Smooth muscle cell (in vitro differentiated cells): Measurements from ENCODE around the gene DNAJA1. TPM values are rescaled to one million over a fixed set of nuclear protein-coding genes. Genes with fewer than 3 reads are reported as not detected.
"Not testable (repeated sequence)": the region's sequence is repeated elsewhere in the genome, so short reads cannot be mapped to it uniquely, and the experiment has no call there.

Experiments
- DNase-seq: peaks from one replicate; lab custom pipeline; 2025; ENCODE audit not compliant: unreplicated experiment; lab: John Stamatoyannopoulos, UW
- H2AFZ ChIP-seq: fragments of 200-600 bp; sonication (generic); 2 replicates; pipeline ENCODE4 v1.6.0; 2016; ENCODE audit warnings: antibody characterized with exemption, low read depth, mild to moderate bottlenecking
- H3F3A ChIP-seq: fragments of 200-600 bp; sonication (generic); 2 replicates; pipeline ENCODE4 v1.6.0; 2017; ENCODE audit warnings: antibody characterized with exemption, low read depth
- H3K27ac ChIP-seq: fragments of 200-600 bp; sonication (generic); 2 replicates; pipeline ENCODE4 v1.5.1; 2016; ENCODE audit warnings: low read depth, mild to moderate bottlenecking
- H3K27me3 ChIP-seq: fragments of 200-600 bp; sonication (generic); 2 replicates; pipeline ENCODE4 v1.6.1; 2016; ENCODE audit warnings: low read depth, mild to moderate bottlenecking
- H3K36me3 ChIP-seq: fragments of 200-600 bp; sonication (generic); 2 replicates; pipeline ENCODE4 v1.5.1; 2016; ENCODE audit warnings: low read depth
- H3K4me1 ChIP-seq: fragments of 200-600 bp; sonication (generic); 2 replicates; pipeline ENCODE4 v1.5.1; 2016; ENCODE audit warnings: low read depth
- H3K4me2 ChIP-seq: fragments of 200-600 bp; sonication (generic); 2 replicates; pipeline ENCODE4 v1.6.0; 2016; ENCODE audit warnings: mild to moderate bottlenecking
- H3K4me3 ChIP-seq: fragments of 200-600 bp; sonication (generic); 2 replicates; pipeline ENCODE4 v1.5.1; 2016; ENCODE audit warnings: mild to moderate bottlenecking
- H3K79me2 ChIP-seq: fragments of 200-600 bp; sonication (generic); 2 replicates; pipeline ENCODE4 v1.6.0; 2016; ENCODE audit warnings: low read depth, mild to moderate bottlenecking
- H3K9ac ChIP-seq: fragments of 200-600 bp; sonication (generic); 2 replicates; pipeline ENCODE4 v1.6.0; 2016; ENCODE audit warnings: low read depth
- H3K9me3 ChIP-seq: fragments of 200-600 bp; sonication (generic); replicated peaks from 2 replicates; pipeline ENCODE4 v1.5.1; 2016; ENCODE audit warnings: low read depth
- H4K20me1 ChIP-seq: fragments of 200-600 bp; sonication (generic); 2 replicates; pipeline ENCODE4 v1.6.0; 2016; ENCODE audit warnings: low read depth
- WGBS: methylation state at CpG from one replicate; pipeline ENCODE4 v1.1.7; 2016; ENCODE audit warnings: low lambda C conversion rate; 5-methylcytosine and 5-hydroxymethylcytosine counted together
- polyA plus RNA-seq: library from polyadenylated mRNA; unstranded; fragments of >200 nt; fragmentation: Nextera tagmentation; extraction: Ambion mirVana; gene quantifications from 2 replicates; pipeline ENCODE4 v1.2.1, GENCODE V29; 2016
- total RNA-seq: library from RNA; depleted of rRNA; stranded (reverse); fragments of >200 nt; gene quantifications from 2 replicates; pipeline ENCODE4 v1.2.3, GENCODE V29; 2014
- TF ChIP-seq, protein P1 (sequence below): fragments of 200-600 bp; sonication (generic); IDR thresholded peaks from 2 replicates; pipeline ENCODE4 v1.5.1; 2017; ENCODE audit warnings: borderline replicate concordance, mild to moderate bottlenecking, antibody characterized with exemption; ENCODE audit not compliant: insufficient read depth, poor library complexity, severe bottlenecking

DNAJA1 gene
- total and polyA plus RNA-seq, 2 experiments from 2014 or later, result 151 to 152 TPM

DNA sequence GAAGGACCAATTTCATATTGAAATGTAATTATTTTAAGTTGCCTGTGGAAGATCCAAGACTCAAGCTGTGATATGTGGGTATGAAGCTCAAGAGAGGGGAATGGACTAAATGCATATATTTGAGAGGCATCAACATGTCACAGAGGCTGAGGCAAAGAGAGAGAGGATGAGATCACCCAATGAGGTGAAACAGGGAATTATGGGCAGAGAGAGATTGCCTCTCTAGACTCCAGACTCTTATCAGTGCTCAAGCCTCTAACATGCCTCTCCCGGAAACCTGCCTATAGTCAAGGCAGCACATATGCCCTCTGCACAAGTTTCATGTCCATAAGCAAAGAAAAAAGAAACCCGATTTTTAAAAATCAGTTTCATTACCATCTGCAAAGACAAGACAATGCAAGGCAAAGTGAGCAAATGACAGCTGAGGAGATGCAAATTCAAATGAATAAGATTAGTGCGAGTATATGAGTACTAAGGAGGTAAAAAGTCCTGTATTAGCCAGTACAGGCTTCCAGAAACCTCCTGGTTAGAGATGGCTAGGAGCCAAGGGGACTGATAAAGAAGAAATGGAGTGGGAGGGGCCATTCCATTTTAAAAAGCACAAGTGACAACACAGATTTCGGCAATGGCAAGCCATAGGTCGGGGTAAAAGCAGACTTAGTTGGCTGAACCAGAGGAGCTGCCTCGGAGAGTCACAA lies 33.0 kb upstream of the DNAJA1 start:
- peaks cover 11% of the 10 kb centered on the region for H3K36me3 ChIP-seq
- no peak overlapping the region for H3K9ac ChIP-seq
- H2AFZ ChIP-seq, result no peak overlapping the region
- H3K4me1 ChIP-seq, result no peaks in the 10 kb centered on the region
- peaks cover 45% of the 10 kb centered on the region for H3K79me2 ChIP-seq
- no peaks in the 10 kb centered on the region for H3F3A ChIP-seq
- no peak overlapping the region for H3K4me2 ChIP-seq
- H3K27me3 ChIP-seq, result no peaks in the 10 kb centered on the region
- TF ChIP-seq, protein P1, sequence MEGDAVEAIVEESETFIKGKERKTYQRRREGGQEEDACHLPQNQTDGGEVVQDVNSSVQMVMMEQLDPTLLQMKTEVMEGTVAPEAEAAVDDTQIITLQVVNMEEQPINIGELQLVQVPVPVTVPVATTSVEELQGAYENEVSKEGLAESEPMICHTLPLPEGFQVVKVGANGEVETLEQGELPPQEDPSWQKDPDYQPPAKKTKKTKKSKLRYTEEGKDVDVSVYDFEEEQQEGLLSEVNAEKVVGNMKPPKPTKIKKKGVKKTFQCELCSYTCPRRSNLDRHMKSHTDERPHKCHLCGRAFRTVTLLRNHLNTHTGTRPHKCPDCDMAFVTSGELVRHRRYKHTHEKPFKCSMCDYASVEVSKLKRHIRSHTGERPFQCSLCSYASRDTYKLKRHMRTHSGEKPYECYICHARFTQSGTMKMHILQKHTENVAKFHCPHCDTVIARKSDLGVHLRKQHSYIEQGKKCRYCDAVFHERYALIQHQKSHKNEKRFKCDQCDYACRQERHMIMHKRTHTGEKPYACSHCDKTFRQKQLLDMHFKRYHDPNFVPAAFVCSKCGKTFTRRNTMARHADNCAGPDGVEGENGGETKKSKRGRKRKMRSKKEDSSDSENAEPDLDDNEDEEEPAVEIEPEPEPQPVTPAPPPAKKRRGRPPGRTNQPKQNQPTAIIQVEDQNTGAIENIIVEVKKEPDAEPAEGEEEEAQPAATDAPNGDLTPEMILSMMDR, result no peak
- H3K9me3 ChIP-seq, result no peaks in the 10 kb centered on the region
- H3K4me3 ChIP-seq, result no peak overlapping the region
- 85% methylated on average over 6 of the region's 6 CpGs for WGBS
- H3K27ac ChIP-seq, result no peak overlapping the region
- no peak for DNase-seq
- H4K20me1 ChIP-seq, result peaks cover 63% of the 10 kb centered on the region

DNA sequence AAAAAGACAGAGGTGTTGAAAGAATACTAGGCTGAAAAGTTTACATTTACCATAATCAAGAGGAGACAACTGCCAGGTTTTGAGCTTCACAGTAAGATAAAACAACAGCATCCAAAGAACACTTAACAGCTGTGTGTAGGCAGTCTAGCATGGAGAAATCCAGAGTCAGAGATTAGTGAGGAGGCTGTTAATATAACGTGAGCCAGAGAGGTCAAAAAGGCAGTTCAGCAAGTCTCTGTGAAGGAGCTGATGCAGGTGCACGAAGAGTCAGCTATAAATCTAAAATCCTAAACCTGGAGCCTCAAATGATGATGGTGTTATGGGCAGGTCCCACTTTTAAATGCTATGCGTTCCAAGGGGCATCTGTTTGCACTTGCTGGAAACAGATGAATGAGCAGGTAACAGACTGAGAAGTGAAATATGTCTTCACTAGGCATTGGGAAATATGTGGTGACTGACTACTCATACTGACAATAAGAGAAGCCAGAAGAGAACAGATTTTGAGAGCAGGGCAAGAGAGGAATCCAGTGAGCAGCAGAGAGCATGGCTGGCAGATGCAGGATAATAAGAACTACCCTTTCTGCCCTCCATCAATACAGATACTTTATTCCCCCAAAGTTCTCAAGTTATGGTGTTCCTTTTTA lies 32.4 kb upstream of the DNAJA1 start:
- H3K4me2 ChIP-seq, result no peak overlapping the region
- H3K4me1 ChIP-seq, result no peaks in the 10 kb centered on the region
- no peaks in the 10 kb centered on the region for H3K27me3 ChIP-seq
- no peak overlapping the region for H3K27ac ChIP-seq
- H3F3A ChIP-seq, result no peaks in the 10 kb centered on the region
- no peak overlapping the region for H3K4me3 ChIP-seq
- 77% methylated on average over 3 of the region's 3 CpGs for WGBS
- peaks cover 11% of the 10 kb centered on the region for H3K36me3 ChIP-seq
- peaks cover 66% of the 10 kb centered on the region for H4K20me1 ChIP-seq
- no peak overlapping the region for H3K9ac ChIP-seq
- DNase-seq, result no peak
- TF ChIP-seq, protein P1, result no peak
- H3K9me3 ChIP-seq, result no peaks in the 10 kb centered on the region
- no peak overlapping the region for H2AFZ ChIP-seq
- peaks cover 50% of the 10 kb centered on the region for H3K79me2 ChIP-seq

DNA sequence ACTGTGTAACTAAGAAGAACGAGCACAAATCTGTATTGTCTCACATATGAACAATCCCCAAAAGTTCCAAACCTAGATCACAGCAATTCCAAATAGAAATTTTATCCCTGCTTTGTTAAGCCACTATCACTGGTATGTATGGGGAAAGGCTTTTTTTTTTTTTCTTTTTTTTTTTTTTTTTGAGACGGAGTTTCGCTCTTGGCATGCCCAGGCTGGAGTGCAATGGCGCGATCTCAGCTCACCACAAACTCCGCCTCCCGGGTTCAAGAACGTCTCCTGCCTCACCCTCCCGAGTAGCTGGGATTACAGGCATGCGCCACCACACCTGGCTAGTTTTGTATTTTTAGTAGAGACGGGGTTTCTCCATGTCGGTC lies 24.4 kb upstream of the DNAJA1 start:
- peak overlapping the region; percentile 95 for H2AFZ ChIP-seq
- H4K20me1 ChIP-seq, result peaks cover 10% of the 10 kb centered on the region
- DNase-seq, H3K9me3 ChIP-seq, H3K36me3 ChIP-seq, H3K27me3 ChIP-seq, H3F3A ChIP-seq, H3K4me1 ChIP-seq: not testable (repeated sequence)
- H3K4me3 ChIP-seq, result peak overlapping the region; percentile 74
- H3K27ac ChIP-seq, result peak overlapping the region; percentile 93
- H3K79me2 ChIP-seq, result peaks cover 45% of the 10 kb centered on the region
- peak overlapping the region; percentile 97 for H3K4me2 ChIP-seq
- 13% methylated on average over 10 of the region's 12 CpGs for WGBS
- peak overlapping the region; percentile 94 for H3K9ac ChIP-seq

DNA sequence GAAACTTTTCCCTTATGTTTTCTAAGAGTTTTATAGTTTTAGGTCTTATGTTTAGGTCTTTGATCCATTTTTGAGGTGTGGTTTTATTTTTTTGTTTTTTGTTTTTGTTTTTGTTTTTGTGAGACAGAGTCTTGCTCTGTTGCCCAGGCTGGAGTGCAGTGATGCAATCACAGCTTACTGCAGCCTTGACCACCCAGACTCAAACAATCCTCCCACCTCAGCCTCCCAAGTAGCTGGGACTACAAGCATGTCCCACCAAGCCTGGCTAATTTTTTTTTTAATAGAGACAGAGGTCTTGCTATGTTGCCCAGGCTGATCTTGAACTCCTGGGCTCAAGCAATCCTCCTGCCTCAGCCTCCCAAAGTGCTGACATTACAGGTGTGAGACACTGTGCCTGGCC lies 19.7 kb upstream of the DNAJA1 start:
- H4K20me1 ChIP-seq, H3K27ac ChIP-seq, H3F3A ChIP-seq, H3K4me2 ChIP-seq, H3K9ac ChIP-seq, H3K27me3 ChIP-seq, H3K4me3 ChIP-seq, H2AFZ ChIP-seq, DNase-seq, H3K4me1 ChIP-seq, H3K9me3 ChIP-seq, H3K36me3 ChIP-seq, H3K79me2 ChIP-seq: not testable (repeated sequence)
